IMR-90 (cell line): ENCODE results near the gene SLC39A11. TPM values are rescaled to one million over a fixed set of nuclear protein-coding genes. Genes with fewer than 3 reads are reported as not detected.

Experiments
- ATAC-seq: fragments of 200-7000 bp; cut with Tn5 transposase; 2 replicates; pipeline ENCODE4 v1.9.1; 2020; ENCODE audit warnings: low read depth, mild to moderate bottlenecking, moderate library complexity
- BruUV-seq: library from RNA; stranded (reverse); fragments of 400-500 nt; replicated peaks from 2 replicates; lab custom pipeline; 2021; lab: Mats Ljungman, UMichigan
- CTCF ChIA-PET: fragments of 300-600 bp; formaldehyde crosslinking; extraction: SDS; loops from one replicate; lab custom pipeline; 2021; ENCODE audit warnings: antibody characterized with exemption; lab: Yijun Ruan, JAX
- POLR2A ChIA-PET: fragments of 300-600 bp; sonication (Branson Sonifier 250); formaldehyde crosslinking; loops from one replicate; lab custom pipeline; 2022; ENCODE audit warnings: antibody characterized with exemption; ENCODE audit not compliant: unreplicated experiment; lab: Charles Lee
- DNase-seq: peaks from one replicate; pipeline ENCODE4 v3.0.0; 2013
- H2AFZ ChIP-seq: replicated peaks from 2 replicates; pipeline ENCODE3; 2013; ENCODE audit warnings: low read length, mild to moderate bottlenecking; ENCODE audit not compliant: poor library complexity
- H2AK5ac ChIP-seq: 2 replicates; pipeline ENCODE4 v1.6.1; 2013; ENCODE audit warnings: low read depth, low read length, inconsistent platforms
- H2AK9ac ChIP-seq: replicated peaks from 2 replicates; pipeline ENCODE3; 2013; ENCODE audit warnings: mild to moderate bottlenecking, low read depth, low read length, moderate library complexity; ENCODE audit not compliant: poor library complexity
- H2BK120ac ChIP-seq: 2 replicates; pipeline ENCODE4 v1.6.1; 2013; ENCODE audit warnings: low read depth, low read length, inconsistent platforms
- H2BK15ac ChIP-seq: 3 replicates; pipeline ENCODE4 v1.6.1; 2013; ENCODE audit warnings: low read depth, low read length, inconsistent platforms
- H2BK20ac ChIP-seq: 2 replicates; pipeline ENCODE4 v1.6.1; 2013; ENCODE audit warnings: low read depth, mild to moderate bottlenecking, inconsistent platforms, low read length, moderate library complexity
- H2BK5ac ChIP-seq: 2 replicates; pipeline ENCODE4 v1.6.1; 2013; ENCODE audit warnings: mild to moderate bottlenecking, low read depth, low read length, inconsistent platforms; ENCODE audit not compliant: poor library complexity, severe bottlenecking
- H3K14ac ChIP-seq: replicated peaks from 2 replicates; pipeline ENCODE4 v1.6.1; 2013; ENCODE audit warnings: low read depth, low read length, inconsistent platforms
- H3K18ac ChIP-seq: 2 replicates; pipeline ENCODE4 v1.6.1; 2013; ENCODE audit warnings: low read depth, low read length, control low read depth
- H3K23ac ChIP-seq: 2 replicates; pipeline ENCODE4 v1.6.1; 2013; ENCODE audit warnings: low read depth, low read length, inconsistent platforms
- H3K27ac ChIP-seq: 2 replicates; pipeline ENCODE4 v1.5.1; 2013; ENCODE audit warnings: mild to moderate bottlenecking, control low read depth, low read length; ENCODE audit not compliant: insufficient read depth
- H3K27me3 ChIP-seq: 2 replicates; pipeline ENCODE4 v1.6.1; 2013; ENCODE audit warnings: low read length; ENCODE audit not compliant: control insufficient read depth, insufficient read depth
- H3K36me3 ChIP-seq: 2 replicates; pipeline ENCODE4 v1.6.1; 2013; ENCODE audit warnings: low read length, mixed read lengths; ENCODE audit not compliant: control insufficient read depth, insufficient read depth
- H3K4ac ChIP-seq: 2 replicates; pipeline ENCODE4 v1.6.1; 2013; ENCODE audit warnings: low read depth, low read length, inconsistent platforms
- H3K4me1 ChIP-seq: 2 replicates; pipeline ENCODE4 v1.6.1; 2013; ENCODE audit warnings: low read length, mixed read lengths; ENCODE audit not compliant: control insufficient read depth, insufficient read depth
- H3K4me2 ChIP-seq: 2 replicates; pipeline ENCODE4 v1.6.1; 2013; ENCODE audit warnings: low read depth, mild to moderate bottlenecking, control low read depth, low read length, moderate library complexity
- H3K4me3 ChIP-seq: 2 replicates; pipeline ENCODE4 v1.5.1; 2013; ENCODE audit warnings: low read depth, mild to moderate bottlenecking, control low read depth, low read length, moderate library complexity; ENCODE audit not compliant: insufficient read depth
- H3K56ac ChIP-seq: 2 replicates; pipeline ENCODE4 v1.6.1; 2013; ENCODE audit warnings: low read length, inconsistent platforms; ENCODE audit not compliant: insufficient read depth; ENCODE audit errors: extremely low read depth
- H3K79me1 ChIP-seq, 2 experiments: 2 replicates each; pipeline ENCODE4 v1.6.1; 2013; ENCODE audit warnings: low read length in 2 of 2, inconsistent platforms in 1 of 2, low read depth in 1 of 2
- H3K9ac ChIP-seq: 2 replicates; pipeline ENCODE4 v1.6.1; 2013; ENCODE audit warnings: low read depth, low read length, control low read depth
- H3K9me1 ChIP-seq: 2 replicates; pipeline ENCODE4 v1.6.1; 2013; ENCODE audit warnings: low read length, inconsistent platforms; ENCODE audit not compliant: insufficient read depth
- H3K9me3 ChIP-seq: 2 replicates; pipeline ENCODE4 v1.6.1; 2013; ENCODE audit warnings: low read length; ENCODE audit not compliant: control insufficient read depth, insufficient read depth
- H4K20me1 ChIP-seq: 2 replicates; pipeline ENCODE4 v1.6.1; 2013; ENCODE audit warnings: low read length, inconsistent platforms; ENCODE audit not compliant: insufficient read depth
- H4K5ac ChIP-seq: 2 replicates; pipeline ENCODE4 v1.6.1; 2013; ENCODE audit warnings: mild to moderate bottlenecking, low read depth, low read length, control low read depth
- H4K8ac ChIP-seq, 2 experiments: 2 replicates each; pipeline ENCODE4 v1.6.1; 2013; ENCODE audit warnings: low read depth in 2 of 2, low read length in 2 of 2, control low read depth in 1 of 2, inconsistent platforms in 1 of 2
- H4K91ac ChIP-seq: 2 replicates; pipeline ENCODE4 v1.6.1; 2013; ENCODE audit warnings: low read depth, low read length, inconsistent platforms; ENCODE audit not compliant: insufficient read depth
- BHLHE40 ChIP-seq: fragments of 150-350 bp; IDR thresholded peaks from 2 replicates; pipeline ENCODE4 v1.6.1; 2016; ENCODE audit warnings: mild to moderate bottlenecking, low read depth, low read length
- CEBPB ChIP-seq: IDR thresholded peaks from 2 replicates; pipeline ENCODE4 v1.6.1; 2012; ENCODE audit warnings: low read depth, low read length, improper control_type of control experiment
- CHD1 ChIP-seq: IDR thresholded peaks from 2 replicates; pipeline ENCODE4 v1.6.1; 2012; ENCODE audit warnings: low read depth, low read length, improper control_type of control experiment
- FOS ChIP-seq: fragments of 150-350 bp; IDR thresholded peaks from 2 replicates; pipeline ENCODE4 v1.6.1; 2016; ENCODE audit warnings: low read depth, low read length
- MAZ ChIP-seq: IDR thresholded peaks from 2 replicates; pipeline ENCODE4 v1.6.1; 2012; ENCODE audit warnings: low read depth, mild to moderate bottlenecking, low read length, improper control_type of control experiment, moderate library complexity, borderline replicate concordance
- MXI1 ChIP-seq: IDR thresholded peaks from 2 replicates; pipeline ENCODE4 v1.6.1; 2012; ENCODE audit warnings: low read depth, mild to moderate bottlenecking, low read length, moderate library complexity, borderline replicate concordance
- NFE2L2 ChIP-seq: fragments of 150-350 bp; IDR thresholded peaks from 2 replicates; pipeline ENCODE4 v1.6.1; 2016; ENCODE audit warnings: low read depth, mild to moderate bottlenecking, low read length
- POLR2A ChIP-seq: IDR thresholded peaks from 2 replicates; pipeline ENCODE4 v1.6.1; 2012; ENCODE audit warnings: mild to moderate bottlenecking, low read depth, low read length
- RAD21 ChIP-seq: IDR thresholded peaks from 2 replicates; pipeline ENCODE4 v1.6.1; 2012; ENCODE audit warnings: low read length, improper control_type of control experiment
- RFX5 ChIP-seq: IDR thresholded peaks from 2 replicates; pipeline ENCODE4 v1.8.0; 2012; ENCODE audit warnings: low read depth, mild to moderate bottlenecking, low read length, moderate library complexity
- SMC3 ChIP-seq: fragments of 150-350 bp; IDR thresholded peaks from 2 replicates; pipeline ENCODE4 v1.6.1; 2016; ENCODE audit warnings: low read depth, mild to moderate bottlenecking, antibody characterized with exemption, low read length, moderate library complexity
- USF2 ChIP-seq: fragments of 150-350 bp; IDR thresholded peaks from 2 replicates; pipeline ENCODE4 v1.6.1; 2017; ENCODE audit warnings: mild to moderate bottlenecking, antibody characterized with exemption, low read length, low read depth
- WGBS, 2 experiments: methylation state at CpG; one replicate each; pipeline versions ENCODE4 v1.1.5 to v1.1.7; 2013; ENCODE audit warnings: missing lambda C conversion rate in 2 of 2; ENCODE audit not compliant: insufficient read length in 1 of 2; ENCODE audit errors: extremely low coverage in 2 of 2; 5-methylcytosine and 5-hydroxymethylcytosine counted together
- dilution Hi-C: fragments of 300-500 bp; cut with HindIII; formaldehyde crosslinking; loops from one replicate; pipeline ENCODE4 v1.14.3; 2018; ENCODE audit warnings: low sequenced_read_pairs; ENCODE audit not compliant: unreplicated experiment
- in situ Hi-C: fragments of 300-500 bp; cut with MboI; formaldehyde crosslinking; loops from 3 replicates; pipeline ENCODE4 v1.14.3; 2019; ENCODE audit warnings: low sequenced_read_pairs, inconsistent platforms, mixed read lengths
- intact Hi-C: fragments of 100-400 bp; cut with micrococcal nuclease; formaldehyde crosslinking; loops from 2 replicates; pipeline ENCODE4 v1.10.0; 2022
- polyA plus RNA-seq, 3 experiments: library from polyadenylated mRNA; depleted of rRNA; stranded (reverse); fragments of >200 nt; gene quantifications; 2 replicates each; pipeline ENCODE4 v1.2.3, GENCODE V29; 2012; ENCODE audit warnings: low replicate concordance in 1 of 3
- total RNA-seq: library from RNA; depleted of rRNA; stranded (reverse); fragments of >200 nt; gene quantifications from 2 replicates; pipeline ENCODE4 v1.2.3, GENCODE V29; 2012
- TF ChIP-seq, protein P1 (sequence below): fragments of 150-350 bp; IDR thresholded peaks from 2 replicates; pipeline ENCODE4 v1.6.1; 2016; ENCODE audit warnings: low read depth, mild to moderate bottlenecking, low read length, moderate library complexity, borderline replicate concordance
- TF ChIP-seq, protein P2 (sequence below): conservative IDR thresholded peaks from 2 replicates; pipeline ENCODE4 v1.5.1; 2012; ENCODE audit warnings: mild to moderate bottlenecking, low read depth, low read length, improper control_type of control experiment

The SLC39A11 gene
- total and polyA plus RNA-seq, 2 of the 4 experiments (the other 2 are of a cell fraction), result 8.8 to 14.3 TPM

GRCh38 chr17:72984145-72984925 lies 108.2 kb downstream of the SLC39A11 start:
- H3K36me3 ChIP-seq, result no peaks in the 10 kb centered on the region
- H3K4me3 ChIP-seq, result no peak overlapping the region
- H3K9ac ChIP-seq, result no peak overlapping the region
- no peak overlapping the region for H3K18ac ChIP-seq
- H4K20me1 ChIP-seq, result no peaks in the 10 kb centered on the region
- peak; percentile 98 for DNase-seq
- H2AK9ac ChIP-seq, result no peak overlapping the region
- intact Hi-C loops (no loop called here), dilution Hi-C loops (no loop called here), in situ Hi-C loops (loop anchor here (25.0 kb wide), 1 partner anchor 422 kb away; no protein-coding TSS in a partner anchor)
- H3K23ac ChIP-seq, result no peak overlapping the region
- no peak overlapping the region for H3K56ac ChIP-seq
- peak overlapping the region; percentile 56 for H2AK5ac ChIP-seq
- H3K79me1 ChIP-seq, result peaks cover 0 to 9% of the 10 kb centered on the region in 2 experiments; a peak in 2 of 4 replicates
- no peaks in the 10 kb centered on the region for H3K9me3 ChIP-seq
- BruUV-seq, result no TSS peak
- ATAC-seq, result peak; percentile 57
- H3K27ac ChIP-seq, result peak overlapping the region; percentile 55; the same call in 1 of the 2 replicates
- H4K8ac ChIP-seq, result peak overlapping the region in 1 of 2 experiments; percentile 32; a peak in 1 of 4 replicates
- peak overlapping the region; percentile 54 for H2AFZ ChIP-seq
- POLR2A ChIA-PET, result no interaction called here
- H3K27me3 ChIP-seq, result no peaks in the 10 kb centered on the region
- H4K91ac ChIP-seq, result peak overlapping the region; percentile 13; the same call in 1 of the 2 replicates
- H3K4me1 ChIP-seq, result peaks cover 15% of the 10 kb centered on the region
- WGBS, 2 experiments, result 69% methylated on average over 3 of the region's 9 CpGs; no CpG with 5 or more reads in 1 of the 2 experiments
- peak overlapping the region; percentile 63 for H2BK20ac ChIP-seq
- H2BK120ac ChIP-seq, result peak overlapping the region; percentile 74; the same call in 1 of the 2 replicates
- peak overlapping the region; percentile 15; the same call in 1 of the 3 replicates for H2BK15ac ChIP-seq
- CTCF ChIA-PET, result interaction anchor here (0.8 to 1.6 kb wide), 3 partner anchors 172 to 259 kb away, joined by 3 read pairs; no protein-coding TSS in a partner anchor
- peak overlapping the region; percentile 54 for H3K4ac ChIP-seq
- H3K9me1 ChIP-seq, result peaks cover 4% of the 10 kb centered on the region
- H4K5ac ChIP-seq, result no peak overlapping the region
- H2BK5ac ChIP-seq, result no peak overlapping the region
- no peak overlapping the region for H3K4me2 ChIP-seq
- peak overlapping the region; percentile 57 for H3K14ac ChIP-seq
- TF ChIP-seq CEBPB (peak; percentile 93), RAD21 (no peak), POLR2A (no peak), MXI1 (no peak), NFE2L2 (peak; percentile 17; the same call in 1 of the 2 replicates), MAZ (no peak), BHLHE40 (peak; percentile 40; the same call in 1 of the 2 replicates), RFX5 (no peak), SMC3 (peak; percentile 11; the same call in 1 of the 2 replicates), CHD1 (no peak), USF2 (no peak), FOS (peak; percentile 84)
- TF ChIP-seq, protein P1, sequence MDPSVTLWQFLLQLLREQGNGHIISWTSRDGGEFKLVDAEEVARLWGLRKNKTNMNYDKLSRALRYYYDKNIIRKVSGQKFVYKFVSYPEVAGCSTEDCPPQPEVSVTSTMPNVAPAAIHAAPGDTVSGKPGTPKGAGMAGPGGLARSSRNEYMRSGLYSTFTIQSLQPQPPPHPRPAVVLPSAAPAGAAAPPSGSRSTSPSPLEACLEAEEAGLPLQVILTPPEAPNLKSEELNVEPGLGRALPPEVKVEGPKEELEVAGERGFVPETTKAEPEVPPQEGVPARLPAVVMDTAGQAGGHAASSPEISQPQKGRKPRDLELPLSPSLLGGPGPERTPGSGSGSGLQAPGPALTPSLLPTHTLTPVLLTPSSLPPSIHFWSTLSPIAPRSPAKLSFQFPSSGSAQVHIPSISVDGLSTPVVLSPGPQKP, result no peak
- TF ChIP-seq, protein P2, sequence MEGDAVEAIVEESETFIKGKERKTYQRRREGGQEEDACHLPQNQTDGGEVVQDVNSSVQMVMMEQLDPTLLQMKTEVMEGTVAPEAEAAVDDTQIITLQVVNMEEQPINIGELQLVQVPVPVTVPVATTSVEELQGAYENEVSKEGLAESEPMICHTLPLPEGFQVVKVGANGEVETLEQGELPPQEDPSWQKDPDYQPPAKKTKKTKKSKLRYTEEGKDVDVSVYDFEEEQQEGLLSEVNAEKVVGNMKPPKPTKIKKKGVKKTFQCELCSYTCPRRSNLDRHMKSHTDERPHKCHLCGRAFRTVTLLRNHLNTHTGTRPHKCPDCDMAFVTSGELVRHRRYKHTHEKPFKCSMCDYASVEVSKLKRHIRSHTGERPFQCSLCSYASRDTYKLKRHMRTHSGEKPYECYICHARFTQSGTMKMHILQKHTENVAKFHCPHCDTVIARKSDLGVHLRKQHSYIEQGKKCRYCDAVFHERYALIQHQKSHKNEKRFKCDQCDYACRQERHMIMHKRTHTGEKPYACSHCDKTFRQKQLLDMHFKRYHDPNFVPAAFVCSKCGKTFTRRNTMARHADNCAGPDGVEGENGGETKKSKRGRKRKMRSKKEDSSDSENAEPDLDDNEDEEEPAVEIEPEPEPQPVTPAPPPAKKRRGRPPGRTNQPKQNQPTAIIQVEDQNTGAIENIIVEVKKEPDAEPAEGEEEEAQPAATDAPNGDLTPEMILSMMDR, result no peak
